SK-N-SH (cell line): ENCODE measurements around the gene OSBPL2.

Source experiments
- CHD2 ChIP-seq: fragments of 150-350 bp; IDR thresholded peaks from 2 replicates; pipeline ENCODE4 v1.6.1; 2018; ENCODE audit warnings: low read length; ENCODE audit not compliant: partially characterized antibody
- EZH2phosphoT487 ChIP-seq: fragments of 200-600 bp; sonication (generic); IDR thresholded peaks from 2 replicates; pipeline ENCODE4 v1.6.1; 2017; ENCODE audit warnings: low read depth, mixed run types, mild to moderate bottlenecking, antibody characterized with exemption, moderate library complexity, borderline replicate concordance
- TF ChIP-seq, protein P1 (sequence below): fragments of 200-600 bp; sonication (generic); IDR thresholded peaks from 2 replicates; pipeline ENCODE4 v1.6.1; 2017; ENCODE audit warnings: antibody characterized with exemption, mild to moderate bottlenecking, moderate library complexity
- TF ChIP-seq, protein P2 (sequence below): IDR thresholded peaks from 2 replicates; pipeline ENCODE4 v1.6.1; 2012; ENCODE audit warnings: mild to moderate bottlenecking, low read depth, low read length, moderate library complexity
- TF ChIP-seq, protein P3 (sequence below): IDR thresholded peaks from 2 replicates; pipeline ENCODE4 v1.4.0; 2012; ENCODE audit warnings: low read depth

DNA sequence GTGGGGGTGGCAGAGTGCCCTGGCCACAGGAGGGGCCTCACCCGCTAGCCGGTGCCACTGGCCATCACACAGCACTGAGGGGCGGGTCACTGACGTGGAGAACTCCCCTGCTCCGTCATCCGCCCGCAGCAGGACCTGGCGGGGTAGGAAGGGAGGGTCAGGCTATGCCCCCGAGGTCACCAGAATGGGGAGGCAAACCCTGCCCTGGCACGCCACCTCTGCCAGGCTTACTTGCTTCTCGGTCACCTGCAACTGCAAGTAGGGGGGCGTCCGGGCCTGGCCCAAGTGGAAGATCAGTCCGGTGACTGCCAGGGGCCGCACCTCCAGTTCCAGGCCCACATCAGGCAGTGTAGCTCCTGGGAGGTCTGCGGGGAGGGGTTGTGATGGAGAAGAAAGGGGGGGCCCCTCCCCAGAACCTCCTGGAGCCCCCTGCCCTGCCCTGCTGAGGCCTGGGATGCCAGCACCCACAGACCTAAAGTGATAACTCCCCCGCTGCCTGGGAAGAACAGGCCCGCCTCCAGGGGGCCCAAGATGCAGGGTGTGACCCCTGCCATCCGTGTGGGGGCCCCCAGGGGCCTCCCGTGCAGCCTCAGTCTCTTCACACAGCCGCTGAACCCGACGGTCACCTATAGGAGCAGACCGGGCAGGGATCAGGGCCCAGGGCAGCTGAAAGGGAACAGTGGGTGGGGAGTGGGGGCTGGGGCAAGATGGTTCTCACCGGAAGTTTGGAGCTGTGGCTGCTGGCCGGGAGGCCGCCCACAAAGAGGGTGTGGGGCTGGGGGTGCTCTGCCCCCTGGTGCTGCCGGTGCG lies 71.8 kb downstream of the OSBPL2 start:
- TF ChIP-seq CHD2, result no peak
- no peak for TF ChIP-seq EZH2phosphoT487
- TF ChIP-seq, protein P1, sequence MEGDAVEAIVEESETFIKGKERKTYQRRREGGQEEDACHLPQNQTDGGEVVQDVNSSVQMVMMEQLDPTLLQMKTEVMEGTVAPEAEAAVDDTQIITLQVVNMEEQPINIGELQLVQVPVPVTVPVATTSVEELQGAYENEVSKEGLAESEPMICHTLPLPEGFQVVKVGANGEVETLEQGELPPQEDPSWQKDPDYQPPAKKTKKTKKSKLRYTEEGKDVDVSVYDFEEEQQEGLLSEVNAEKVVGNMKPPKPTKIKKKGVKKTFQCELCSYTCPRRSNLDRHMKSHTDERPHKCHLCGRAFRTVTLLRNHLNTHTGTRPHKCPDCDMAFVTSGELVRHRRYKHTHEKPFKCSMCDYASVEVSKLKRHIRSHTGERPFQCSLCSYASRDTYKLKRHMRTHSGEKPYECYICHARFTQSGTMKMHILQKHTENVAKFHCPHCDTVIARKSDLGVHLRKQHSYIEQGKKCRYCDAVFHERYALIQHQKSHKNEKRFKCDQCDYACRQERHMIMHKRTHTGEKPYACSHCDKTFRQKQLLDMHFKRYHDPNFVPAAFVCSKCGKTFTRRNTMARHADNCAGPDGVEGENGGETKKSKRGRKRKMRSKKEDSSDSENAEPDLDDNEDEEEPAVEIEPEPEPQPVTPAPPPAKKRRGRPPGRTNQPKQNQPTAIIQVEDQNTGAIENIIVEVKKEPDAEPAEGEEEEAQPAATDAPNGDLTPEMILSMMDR, result no peak
- TF ChIP-seq, protein P2, sequence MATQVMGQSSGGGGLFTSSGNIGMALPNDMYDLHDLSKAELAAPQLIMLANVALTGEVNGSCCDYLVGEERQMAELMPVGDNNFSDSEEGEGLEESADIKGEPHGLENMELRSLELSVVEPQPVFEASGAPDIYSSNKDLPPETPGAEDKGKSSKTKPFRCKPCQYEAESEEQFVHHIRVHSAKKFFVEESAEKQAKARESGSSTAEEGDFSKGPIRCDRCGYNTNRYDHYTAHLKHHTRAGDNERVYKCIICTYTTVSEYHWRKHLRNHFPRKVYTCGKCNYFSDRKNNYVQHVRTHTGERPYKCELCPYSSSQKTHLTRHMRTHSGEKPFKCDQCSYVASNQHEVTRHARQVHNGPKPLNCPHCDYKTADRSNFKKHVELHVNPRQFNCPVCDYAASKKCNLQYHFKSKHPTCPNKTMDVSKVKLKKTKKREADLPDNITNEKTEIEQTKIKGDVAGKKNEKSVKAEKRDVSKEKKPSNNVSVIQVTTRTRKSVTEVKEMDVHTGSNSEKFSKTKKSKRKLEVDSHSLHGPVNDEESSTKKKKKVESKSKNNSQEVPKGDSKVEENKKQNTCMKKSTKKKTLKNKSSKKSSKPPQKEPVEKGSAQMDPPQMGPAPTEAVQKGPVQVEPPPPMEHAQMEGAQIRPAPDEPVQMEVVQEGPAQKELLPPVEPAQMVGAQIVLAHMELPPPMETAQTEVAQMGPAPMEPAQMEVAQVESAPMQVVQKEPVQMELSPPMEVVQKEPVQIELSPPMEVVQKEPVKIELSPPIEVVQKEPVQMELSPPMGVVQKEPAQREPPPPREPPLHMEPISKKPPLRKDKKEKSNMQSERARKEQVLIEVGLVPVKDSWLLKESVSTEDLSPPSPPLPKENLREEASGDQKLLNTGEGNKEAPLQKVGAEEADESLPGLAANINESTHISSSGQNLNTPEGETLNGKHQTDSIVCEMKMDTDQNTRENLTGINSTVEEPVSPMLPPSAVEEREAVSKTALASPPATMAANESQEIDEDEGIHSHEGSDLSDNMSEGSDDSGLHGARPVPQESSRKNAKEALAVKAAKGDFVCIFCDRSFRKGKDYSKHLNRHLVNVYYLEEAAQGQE, result no peak
- TF ChIP-seq, protein P3, sequence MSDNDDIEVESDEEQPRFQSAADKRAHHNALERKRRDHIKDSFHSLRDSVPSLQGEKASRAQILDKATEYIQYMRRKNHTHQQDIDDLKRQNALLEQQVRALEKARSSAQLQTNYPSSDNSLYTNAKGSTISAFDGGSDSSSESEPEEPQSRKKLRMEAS, result no peak
